CD8-positive, alpha-beta memory T cell (primary cell): ENCODE measurements around the gene WNK4. TPM values are rescaled to one million over a fixed set of nuclear protein-coding genes. Genes with fewer than 3 reads are reported as not detected.

Source experiments
- CTCF ChIA-PET: fragments of 350-600 bp; sonication (Branson Sonifier 250); formaldehyde crosslinking; loops from one replicate; lab custom pipeline; 2021; ENCODE audit warnings: antibody characterized with exemption; lab: Charles Lee
- POLR2A ChIA-PET: fragments of 350-600 bp; sonication (Branson Sonifier 250); formaldehyde crosslinking; loops from one replicate; lab custom pipeline; 2021; ENCODE audit warnings: antibody characterized with exemption; lab: Charles Lee
- DNase-seq, 5 donors: peaks; one replicate each; pipeline versions ENCODE4 v3.0.0 to v3.0.0-alpha.2; 2020 to 2022; ENCODE audit warnings: mixed read lengths in 1 of 5
- H3K27ac ChIP-seq: one replicate; pipeline ENCODE4 v1.7.0; 2013; ENCODE audit warnings: low read depth, mild to moderate bottlenecking, low read length, moderate library complexity
- H3K27me3 ChIP-seq: 2 replicates; pipeline ENCODE4 v1.7.0; 2013; ENCODE audit warnings: low read length, mild to moderate bottlenecking; ENCODE audit not compliant: insufficient read depth, poor library complexity, severe bottlenecking
- H3K36me3 ChIP-seq: 2 replicates; pipeline ENCODE4 v1.7.0; 2013; ENCODE audit warnings: mild to moderate bottlenecking, low read length, moderate library complexity; ENCODE audit not compliant: insufficient read depth
- H3K4me1 ChIP-seq: 2 replicates; pipeline ENCODE4 v1.7.0; 2013; ENCODE audit warnings: mild to moderate bottlenecking, low read length, moderate library complexity; ENCODE audit not compliant: insufficient read depth
- H3K4me3 ChIP-seq: 2 replicates; pipeline ENCODE4 v1.7.0; 2013; ENCODE audit warnings: mild to moderate bottlenecking, low read length
- H3K9me3 ChIP-seq: 2 replicates; pipeline ENCODE4 v1.7.0; 2013; ENCODE audit warnings: mild to moderate bottlenecking, low read length
- H3K27ac Mint-ChIP-seq, 8 donors: one replicate each; pipeline ENCODE4 v1.8.0; 2020 to 2021; ENCODE audit warnings: mixed read lengths in 8 of 8, mild to moderate bottlenecking in 6 of 8, inconsistent platforms in 3 of 8, moderate library complexity in 3 of 8
- H3K27me3 Mint-ChIP-seq, 2 donors: one replicate each; pipeline ENCODE4 v1.8.0; 2020 to 2021; ENCODE audit warnings: mixed read lengths in 2 of 2, mild to moderate bottlenecking in 1 of 2, moderate library complexity in 1 of 2
- H3K36me3 Mint-ChIP-seq, 3 donors: one replicate each; pipeline ENCODE4 v1.8.0; 2020 to 2021; ENCODE audit warnings: mixed read lengths in 3 of 3, inconsistent platforms in 1 of 3, mild to moderate bottlenecking in 1 of 3
- H3K4me1 Mint-ChIP-seq, 3 donors: one replicate each; pipeline ENCODE4 v1.8.0; 2020 to 2021; ENCODE audit warnings: mixed read lengths in 3 of 3, inconsistent platforms in 1 of 3, mild to moderate bottlenecking in 1 of 3
- H3K4me3 Mint-ChIP-seq, 7 donors: one replicate each; pipeline ENCODE4 v1.8.0; 2020 to 2021; ENCODE audit warnings: mixed read lengths in 7 of 7, mild to moderate bottlenecking in 6 of 7, moderate library complexity in 4 of 7, inconsistent platforms in 2 of 7
- H3K9me3 Mint-ChIP-seq, 5 donors: one replicate each; pipeline ENCODE4 v1.8.0; 2020 to 2022; ENCODE audit warnings: mixed read lengths in 5 of 5, mild to moderate bottlenecking in 3 of 5, moderate library complexity in 2 of 5, inconsistent platforms in 1 of 5
- polyA plus RNA-seq: library from polyadenylated mRNA; unstranded; fragments of 300-500 nt; fragmentation: Illumina TruSeq; gene quantifications from one replicate; pipeline ENCODE4 v1.2.3, GENCODE V29; 2021
- total RNA-seq, 2 experiments: library from RNA; stranded (reverse); gene quantifications; one replicate each; pipeline ENCODE4 v1.2.3, GENCODE V29; 2021

Gene WNK4
- total and polyA plus RNA-seq, 3 experiments from 2014 or later = 0.18 to 0.55 TPM; not detected in 1

DNA sequence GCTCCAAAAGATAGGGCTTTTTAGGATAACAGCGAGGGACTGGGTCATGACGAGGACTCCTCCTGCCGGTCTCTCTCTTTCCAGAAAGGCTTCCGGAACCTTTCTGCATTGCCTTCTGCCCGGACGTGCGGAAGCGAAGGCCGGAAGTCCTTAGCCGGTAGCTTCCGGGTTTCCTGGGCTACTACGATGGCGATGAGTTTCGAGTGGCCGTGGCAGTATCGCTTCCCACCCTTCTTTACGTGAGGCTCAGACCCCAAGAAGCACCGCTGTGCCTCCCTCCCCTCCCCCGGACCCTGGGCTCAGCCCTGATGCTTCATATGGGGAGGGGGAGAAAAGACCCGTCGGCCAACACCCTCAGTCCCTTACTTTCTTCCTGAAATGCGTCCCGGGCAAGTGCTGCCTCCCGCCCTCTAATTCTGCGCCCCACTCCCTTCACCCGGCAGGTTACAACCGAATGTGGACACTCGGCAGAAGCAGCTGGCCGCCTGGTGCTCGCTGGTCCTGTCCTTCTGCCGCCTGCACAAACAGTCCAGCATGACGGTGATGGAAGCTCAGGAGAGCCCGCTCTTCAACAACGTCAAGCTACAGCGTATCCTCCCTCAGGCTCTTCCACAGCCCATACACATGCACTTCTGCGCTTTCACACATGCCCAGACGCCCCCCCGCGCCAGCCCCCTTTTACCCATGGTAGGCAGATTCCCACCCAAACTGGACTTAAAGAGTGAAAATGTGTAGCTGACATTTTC is 6.9 kb upstream of the WNK4 start, which contains the start of gene VPS25:
Gene VPS25, plus strand, starts transcription at position 160 of the 746 bp plus-strand sequence. Its CDS starts 27 bp downstream, at position 187.
- Histone ChIP-seq H3K4me3 (peak within 1 kb of the TSS; percentile 99), H3K4me1 (peaks cover 11% of the 10 kb centered on the region), H3K27me3 (no peaks in the 10 kb centered on the region), H3K36me3 (peaks cover 14% of the 10 kb centered on the region), H3K27ac (peak within 1 kb of the TSS; percentile 91), H3K9me3 (no peaks in the 10 kb centered on the region)
- peaks cover 19 to 34% (median 30%) of the 10 kb centered on the region in 3 donors for H3K4me1 Mint-ChIP-seq
- peaks cover 11 to 48% (median 13%) of the 10 kb centered on the region in 3 donors for H3K36me3 Mint-ChIP-seq
- DNase-seq = peak; percentile 57 to 84 (median 68)
- ChIA-PET CTCF (interaction anchor here (0.9 to 2.9 kb wide), 6 partner anchors 10 to 433 kb away, joined by 3 to 10 read pairs (median 8); partner anchors contain the start of genes BECN1 and PSMC3IP), POLR2A (interaction anchor here (0.5 to 1.8 kb wide), 13 partner anchors 9 to 587 kb away, joined by 3 to 10 read pairs (median 3); partner anchors contain the start of genes BECN1 and COA3)
- H3K9me3 Mint-ChIP-seq = no peaks in the 10 kb centered on the region
- H3K27me3 Mint-ChIP-seq = peaks cover 0 to 2% of the 10 kb centered on the region in 2 donors
- H3K4me3 Mint-ChIP-seq = peak within 1 kb of the TSS; percentile 91 to 99 (median 98)
- peak within 1 kb of the TSS; percentile 88 to 100 (median 99) for H3K27ac Mint-ChIP-seq

DNA sequence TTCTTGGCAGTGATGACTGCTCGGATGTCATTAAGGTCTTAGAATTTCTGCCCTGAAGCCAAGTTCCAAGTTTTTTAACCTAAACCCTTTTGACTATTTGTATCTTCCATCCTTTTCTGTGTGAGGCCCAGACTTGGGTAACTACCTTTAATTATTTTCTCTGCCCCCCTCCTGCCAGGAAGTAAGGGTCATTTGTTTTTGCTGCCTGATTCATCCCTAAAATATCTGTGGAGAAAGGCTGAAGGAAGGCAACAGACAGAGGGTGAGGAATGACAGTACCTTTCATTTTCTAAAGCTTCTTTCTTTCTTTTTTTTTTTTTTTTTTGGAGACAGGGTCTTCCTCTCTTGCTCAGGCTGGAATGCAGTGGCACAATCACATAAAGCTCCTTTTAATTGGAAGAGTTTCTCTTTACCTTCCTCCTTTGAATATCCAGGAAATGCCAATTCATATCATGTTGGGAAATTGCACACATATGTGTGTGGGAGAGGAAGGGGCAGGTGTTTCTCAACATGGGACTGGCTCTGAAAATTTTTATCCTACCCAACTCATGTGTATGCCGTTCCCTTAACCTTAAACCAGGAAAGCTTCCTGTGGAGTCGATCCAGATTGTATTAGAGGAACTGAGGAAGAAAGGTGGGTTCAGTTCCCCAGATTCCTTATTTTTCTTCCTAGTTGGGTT is 6.2 kb upstream of the WNK4 start:
- Histone ChIP-seq H3K36me3 (peaks cover 21% of the 10 kb centered on the region), H3K27ac (peak overlapping the region; percentile 91), H3K27me3 (no peaks in the 10 kb centered on the region), H3K4me1 (peaks cover 11% of the 10 kb centered on the region), H3K9me3 (no peaks in the 10 kb centered on the region), H3K4me3 (peak overlapping the region; percentile 99)
- CTCF ChIA-PET = interaction anchor here (1.8 to 2.9 kb wide), 3 partner anchors 14 to 196 kb away, joined by 5 to 10 read pairs (median 10); partner anchors contain the start of genes BECN1 and PSMC3IP
- H3K4me1 Mint-ChIP-seq = peaks cover 19 to 34% (median 30%) of the 10 kb centered on the region in 3 donors
- no peaks in the 10 kb centered on the region for H3K9me3 Mint-ChIP-seq
- peak overlapping the region; percentile 91 to 99 (median 98) for H3K4me3 Mint-ChIP-seq
- POLR2A ChIA-PET = interaction anchor here (0.5 to 1.8 kb wide), 9 partner anchors 8 to 586 kb away, joined by 3 to 10 read pairs (median 4); partner anchors contain the start of gene BECN1
- no peak for DNase-seq
- peak overlapping the region; percentile 88 to 100 (median 99) for H3K27ac Mint-ChIP-seq
- H3K36me3 Mint-ChIP-seq = peaks cover 14 to 55% (median 17%) of the 10 kb centered on the region in 3 donors
- peaks cover 0 to 1% of the 10 kb centered on the region in 2 donors for H3K27me3 Mint-ChIP-seq

DNA sequence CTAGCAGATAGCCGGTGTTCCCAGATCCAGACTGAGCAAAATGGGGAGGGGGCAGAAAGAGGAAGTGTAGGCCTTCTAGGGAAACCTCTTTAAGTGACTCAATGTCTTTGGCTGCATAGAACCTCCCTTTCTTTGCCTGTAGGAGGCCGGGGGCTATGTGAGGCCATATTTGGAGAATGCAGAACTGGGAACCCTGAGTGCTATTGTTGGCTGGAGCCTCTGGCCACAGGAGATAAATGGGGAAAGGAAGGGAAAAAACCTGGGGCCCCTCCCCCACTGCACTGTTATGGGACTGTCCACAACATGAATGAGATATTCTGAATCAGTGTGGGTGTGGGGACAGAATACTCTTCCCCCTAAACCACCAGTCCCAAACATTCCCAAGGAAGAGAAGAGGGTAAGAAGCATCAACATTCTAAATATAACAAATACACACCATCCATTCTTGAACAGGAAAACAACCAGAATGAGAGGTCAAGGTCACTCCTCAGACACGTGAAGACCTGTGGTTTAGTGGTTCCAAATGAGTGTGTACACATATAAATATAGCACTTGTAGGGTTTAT is 4.8 kb upstream of the WNK4 start:
- H3K4me3 ChIP-seq = no peak overlapping the region
- POLR2A ChIA-PET = no interaction called here
- CTCF ChIA-PET = no interaction called here
- Mint-ChIP-seq H3K36me3 (peaks cover 19 to 62% (median 22%) of the 10 kb centered on the region in 3 donors), H3K4me1 (peaks cover 26 to 40% (median 39%) of the 10 kb centered on the region in 3 donors), H3K27ac (peak overlapping the region in 1 of 8 donors; percentile 38), H3K27me3 (peaks cover 5 to 8% of the 10 kb centered on the region in 2 donors), H3K4me3 (peak overlapping the region in 3 of 7 donors; percentile 51 to 99 (median 98)), H3K9me3 (no peaks in the 10 kb centered on the region)
- H3K27ac ChIP-seq = peak overlapping the region; percentile 19
- peaks cover 11% of the 10 kb centered on the region for H3K4me1 ChIP-seq
- DNase-seq = no peak
- peaks cover 26% of the 10 kb centered on the region for H3K36me3 ChIP-seq
- H3K9me3 ChIP-seq = no peaks in the 10 kb centered on the region
- no peaks in the 10 kb centered on the region for H3K27me3 ChIP-seq

DNA sequence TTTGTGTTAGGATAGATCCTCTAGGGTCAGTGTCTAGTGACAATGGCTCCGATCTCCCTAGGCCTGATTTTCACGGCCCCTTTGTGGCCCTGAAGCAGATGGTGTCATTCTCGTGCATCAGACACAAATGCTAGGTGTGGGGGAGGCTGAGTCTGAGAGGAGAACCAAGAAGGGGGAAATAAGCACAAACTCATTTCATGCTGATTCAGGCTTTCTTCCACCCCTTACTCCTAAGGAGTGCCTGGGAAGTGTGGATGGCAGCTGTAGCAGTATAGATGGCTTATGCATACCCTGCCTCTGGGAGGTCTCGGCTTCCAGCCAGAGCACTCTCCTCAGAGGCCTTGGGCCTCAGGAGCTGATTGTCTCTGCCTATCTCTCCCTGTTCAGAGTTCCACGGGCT is 1.8 kb upstream of the WNK4 start:
- no peak overlapping the region for H3K4me3 ChIP-seq
- H3K36me3 Mint-ChIP-seq = peaks cover 19 to 56% (median 19%) of the 10 kb centered on the region in 3 donors
- H3K4me1 ChIP-seq = peaks cover 9% of the 10 kb centered on the region
- no peak overlapping the region for H3K27ac Mint-ChIP-seq
- H3K9me3 ChIP-seq = no peaks in the 10 kb centered on the region
- ChIA-PET CTCF (interaction anchor here (1.0 kb wide), 1 partner anchor 15 kb away, joined by 4 read pairs; no protein-coding TSS in a partner anchor), POLR2A (no interaction called here)
- H3K9me3 Mint-ChIP-seq = no peaks in the 10 kb centered on the region
- peaks cover 21% of the 10 kb centered on the region for H3K27me3 ChIP-seq
- DNase-seq = no peak
- H3K27ac ChIP-seq = peak overlapping the region; percentile 0
- H3K4me3 Mint-ChIP-seq = no peak overlapping the region
- peaks cover 16 to 31% of the 10 kb centered on the region in 2 donors for H3K27me3 Mint-ChIP-seq
- peaks cover 18 to 40% (median 22%) of the 10 kb centered on the region in 3 donors for H3K4me1 Mint-ChIP-seq
- H3K36me3 ChIP-seq = peaks cover 26% of the 10 kb centered on the region

DNA sequence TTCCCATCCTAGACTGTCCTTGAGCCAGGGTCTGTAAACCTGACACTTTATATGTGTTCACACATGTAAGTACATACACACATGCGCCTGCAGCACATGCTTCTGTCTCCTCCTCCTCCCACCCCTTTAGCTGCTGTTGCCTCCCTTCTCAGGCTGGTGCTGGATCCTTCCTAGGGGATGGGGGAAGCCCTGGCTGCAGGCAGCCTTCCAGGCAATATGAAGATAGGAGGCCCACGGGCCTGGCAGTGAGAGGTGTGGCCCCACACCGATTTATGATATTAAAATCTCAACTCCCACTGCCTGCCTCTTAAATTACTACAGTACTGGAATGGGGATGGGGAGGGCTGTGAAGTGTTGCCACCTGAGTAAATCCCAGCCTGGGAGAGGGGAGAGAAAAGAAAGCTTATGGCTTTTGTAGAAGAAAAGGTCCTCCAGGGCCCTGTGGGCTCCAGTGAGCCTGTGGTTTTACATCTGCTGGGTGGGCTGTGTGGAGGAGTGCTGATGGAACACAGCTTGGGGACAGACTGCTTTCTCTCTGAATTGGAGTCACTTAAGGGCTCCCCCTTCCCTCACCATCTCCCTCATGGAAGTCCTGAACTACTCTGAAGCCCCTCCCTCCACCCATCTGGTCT is 990 bp upstream of the WNK4 start:
- H3K9me3 Mint-ChIP-seq = no peaks in the 10 kb centered on the region
- peaks cover 23 to 40% of the 10 kb centered on the region in 2 donors for H3K27me3 Mint-ChIP-seq
- Histone ChIP-seq H3K4me1 (peaks cover 6% of the 10 kb centered on the region), H3K27me3 (peaks cover 26% of the 10 kb centered on the region), H3K9me3 (no peaks in the 10 kb centered on the region), H3K4me3 (no peak overlapping the region), H3K27ac (peak overlapping the region; percentile 27), H3K36me3 (peaks cover 26% of the 10 kb centered on the region)
- no peak for DNase-seq
- H3K4me3 Mint-ChIP-seq = peak overlapping the region in 3 of 7 donors; percentile 4 to 74 (median 15)
- no peak overlapping the region for H3K27ac Mint-ChIP-seq
- peaks cover 18 to 49% (median 19%) of the 10 kb centered on the region in 3 donors for H3K36me3 Mint-ChIP-seq
- ChIA-PET POLR2A (no interaction called here), CTCF (interaction anchor here (0.6 kb wide), 1 partner anchor 41 kb away, joined by 3 read pairs; no protein-coding TSS in a partner anchor)
- peaks cover 14 to 39% (median 14%) of the 10 kb centered on the region in 3 donors for H3K4me1 Mint-ChIP-seq

DNA sequence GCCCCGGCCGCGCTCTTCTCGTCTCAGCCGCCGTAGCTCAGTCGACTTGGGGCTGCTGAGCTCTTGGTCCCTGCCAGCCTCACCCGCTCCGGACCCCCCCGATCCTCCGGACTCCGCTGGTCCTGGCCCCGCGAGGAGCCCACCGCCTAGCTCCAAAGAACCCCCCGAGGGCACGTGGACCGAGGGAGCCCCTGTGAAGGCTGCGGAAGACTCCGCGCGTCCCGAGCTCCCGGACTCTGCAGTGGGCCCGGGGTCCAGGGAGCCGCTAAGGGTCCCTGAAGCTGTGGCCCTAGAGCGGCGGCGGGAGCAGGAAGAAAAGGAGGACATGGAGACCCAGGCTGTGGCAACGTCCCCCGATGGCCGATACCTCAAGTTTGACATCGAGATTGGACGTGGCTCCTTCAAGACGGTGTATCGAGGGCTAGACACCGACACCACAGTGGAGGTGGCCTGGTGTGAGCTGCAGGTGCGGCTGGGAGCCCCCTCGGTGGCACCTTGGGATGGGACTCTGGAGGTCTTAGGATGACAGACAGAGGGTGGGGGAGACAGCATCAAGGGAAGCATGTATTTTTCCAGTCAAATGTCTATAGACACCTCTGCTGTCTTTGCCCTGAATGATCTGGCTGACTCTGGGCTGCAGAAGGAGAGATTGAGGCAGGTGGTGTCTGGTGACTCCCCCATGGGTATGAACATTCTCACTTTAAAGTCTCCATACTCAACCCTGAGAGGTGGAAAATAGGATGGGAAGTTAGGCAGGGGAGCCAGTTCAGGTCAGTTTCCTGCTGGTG is 635 bp downstream of the WNK4 start:
- Mint-ChIP-seq H3K27ac (peak overlapping the region in 2 of 8 donors; percentile 55 to 60), H3K4me3 (peak overlapping the region in 2 of 7 donors; percentile 43 to 58), H3K4me1 (peaks cover 17 to 49% (median 23%) of the 10 kb centered on the region in 3 donors), H3K36me3 (peaks cover 18 to 34% (median 19%) of the 10 kb centered on the region in 3 donors), H3K27me3 (peaks cover 34 to 54% of the 10 kb centered on the region in 2 donors), H3K9me3 (peaks cover 0 to 4% (median 0%) of the 10 kb centered on the region in 5 donors)
- Histone ChIP-seq H3K4me1 (peaks cover 13% of the 10 kb centered on the region), H3K4me3 (peak overlapping the region; percentile 22), H3K9me3 (no peaks in the 10 kb centered on the region), H3K36me3 (peaks cover 22% of the 10 kb centered on the region), H3K27ac (peak overlapping the region; percentile 65), H3K27me3 (peaks cover 43% of the 10 kb centered on the region)
- no peak for DNase-seq
- ChIA-PET POLR2A (no interaction called here), CTCF (interaction anchor here (1.2 to 1.3 kb wide), 2 partner anchors 14 to 18 kb away, joined by 3 to 4 read pairs; no protein-coding TSS in a partner anchor)
